Measurements from ENCODE around the gene LYRM4. TPM values are rescaled to one million over a fixed set of nuclear protein-coding genes. Genes with fewer than 3 reads are reported as not detected.

The LYRM4 gene
- polyA plus RNA-seq, 1 donor from 2014 or later = 29.3 TPM

GRCh38 chr6:5142915-5143314, 117.8 kb downstream of the LYRM4 start (continued):
- TF ChIP-seq, protein P1, sequence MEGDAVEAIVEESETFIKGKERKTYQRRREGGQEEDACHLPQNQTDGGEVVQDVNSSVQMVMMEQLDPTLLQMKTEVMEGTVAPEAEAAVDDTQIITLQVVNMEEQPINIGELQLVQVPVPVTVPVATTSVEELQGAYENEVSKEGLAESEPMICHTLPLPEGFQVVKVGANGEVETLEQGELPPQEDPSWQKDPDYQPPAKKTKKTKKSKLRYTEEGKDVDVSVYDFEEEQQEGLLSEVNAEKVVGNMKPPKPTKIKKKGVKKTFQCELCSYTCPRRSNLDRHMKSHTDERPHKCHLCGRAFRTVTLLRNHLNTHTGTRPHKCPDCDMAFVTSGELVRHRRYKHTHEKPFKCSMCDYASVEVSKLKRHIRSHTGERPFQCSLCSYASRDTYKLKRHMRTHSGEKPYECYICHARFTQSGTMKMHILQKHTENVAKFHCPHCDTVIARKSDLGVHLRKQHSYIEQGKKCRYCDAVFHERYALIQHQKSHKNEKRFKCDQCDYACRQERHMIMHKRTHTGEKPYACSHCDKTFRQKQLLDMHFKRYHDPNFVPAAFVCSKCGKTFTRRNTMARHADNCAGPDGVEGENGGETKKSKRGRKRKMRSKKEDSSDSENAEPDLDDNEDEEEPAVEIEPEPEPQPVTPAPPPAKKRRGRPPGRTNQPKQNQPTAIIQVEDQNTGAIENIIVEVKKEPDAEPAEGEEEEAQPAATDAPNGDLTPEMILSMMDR (IDR thresholded peaks at IDR 0.05; ENCODE audit: poor library complexity, severe bottlenecking) = no peak
- no peak for TF ChIP-seq MXI1 (conservative IDR thresholded peaks at IDR 0.05; ENCODE audit: poor library complexity, severe bottlenecking)
- no peak for TF ChIP-seq TAF1 (IDR thresholded peaks at IDR 0.05; ENCODE audit: low read depth)
- no peak for TF ChIP-seq POLR2AphosphoS5 (IDR thresholded peaks at IDR 0.05)

GRCh38 chr6:5142131-5142530, 118.6 kb downstream of the LYRM4 start:
- H3K79me2 ChIP-seq (replicated peaks; ENCODE audit: insufficient read depth, low read length) = no peaks in the 10 kb centered on the region
- no peaks in the 10 kb centered on the region for H3K9me3 ChIP-seq (ENCODE audit: low read length)
- H3K27ac ChIP-seq (ENCODE audit: low read length) = no peak overlapping the region
- no peaks in the 10 kb centered on the region for H3F3A ChIP-seq (ENCODE audit: insufficient read depth, low read length, poor library complexity, severe bottlenecking)
- H3K9ac ChIP-seq (ENCODE audit: low read length) = no peak overlapping the region
- H3K4me2 ChIP-seq (ENCODE audit: low read length) = no peak overlapping the region
- TF ChIP-seq MXI1 (conservative IDR thresholded peaks at IDR 0.05; ENCODE audit: poor library complexity, severe bottlenecking) = no peak
- H2AFZ ChIP-seq (ENCODE audit: low read depth, low read length) = no peak overlapping the region
- no peaks in the 10 kb centered on the region for H3K36me3 ChIP-seq (ENCODE audit: insufficient read depth, low read length)
- H3K9me2 ChIP-seq (ENCODE audit: insufficient read depth, low read length) = no peaks in the 10 kb centered on the region
- H3K4me3 ChIP-seq (ENCODE audit: low read length) = no peak overlapping the region
- no peaks in the 10 kb centered on the region for H4K20me1 ChIP-seq (ENCODE audit: insufficient read depth)
- no peaks in the 10 kb centered on the region for H3K27me3 ChIP-seq (ENCODE audit: insufficient read depth, low read depth, low read length)

GRCh38 chr6:5141046-5141445, 119.7 kb downstream of the LYRM4 start:
- no peak overlapping the region for H3K9ac ChIP-seq (ENCODE audit: low read length)
- no peaks in the 10 kb centered on the region for H3K36me3 ChIP-seq (ENCODE audit: insufficient read depth, low read length)
- no peaks in the 10 kb centered on the region for H3K79me2 ChIP-seq (replicated peaks; ENCODE audit: insufficient read depth, low read length)
- H3K27ac ChIP-seq (ENCODE audit: low read length) = no peak overlapping the region
- no peak overlapping the region for H2AFZ ChIP-seq (ENCODE audit: low read depth, low read length)
- no peaks in the 10 kb centered on the region for H3F3A ChIP-seq (ENCODE audit: insufficient read depth, low read length, poor library complexity, severe bottlenecking)
- TF ChIP-seq MXI1 (conservative IDR thresholded peaks at IDR 0.05; ENCODE audit: poor library complexity, severe bottlenecking) (no peak), SMC3 (conservative IDR thresholded peaks at IDR 0.05; ENCODE audit: poor library complexity) (no peak), EP300 (conservative IDR thresholded peaks at IDR 0.05; ENCODE audit: poor library complexity, severe bottlenecking) (no peak), RAD21 (conservative IDR thresholded peaks at IDR 0.05) (no peak), EZH2 (IDR thresholded peaks at IDR 0.05; ENCODE audit: borderline replicate concordance, insufficient read depth, low read length, poor library complexity, severe bottlenecking) (no peak), POLR2AphosphoS5 (IDR thresholded peaks at IDR 0.05) (no peak), TAF1 (IDR thresholded peaks at IDR 0.05; ENCODE audit: low read depth) (no peak)
- TF ChIP-seq, protein P1 (IDR thresholded peaks at IDR 0.05; ENCODE audit: poor library complexity, severe bottlenecking) = no peak
- H3K9me2 ChIP-seq (ENCODE audit: insufficient read depth, low read length) = no peaks in the 10 kb centered on the region
- no peaks in the 10 kb centered on the region for H4K20me1 ChIP-seq (ENCODE audit: insufficient read depth)
- H3K4me2 ChIP-seq (ENCODE audit: low read length) = no peak overlapping the region
- no peaks in the 10 kb centered on the region for H3K9me3 ChIP-seq (ENCODE audit: low read length)
- no peak overlapping the region for H3K4me3 ChIP-seq (ENCODE audit: low read length)
- H3K27me3 ChIP-seq (ENCODE audit: insufficient read depth, low read depth, low read length) = no peaks in the 10 kb centered on the region

Measured in neural cell (in vitro differentiated cells).